H9 (cell line): ENCODE measurements around the gene DAPL1. TPM values are rescaled to one million over a fixed set of nuclear protein-coding genes. Genes with fewer than 3 reads are reported as not detected.

Source experiments
- DNase-seq: peaks from one replicate; pipeline ENCODE4 v3.0.0-alpha.2; 2017
- H2AFZ ChIP-seq: one replicate; pipeline ENCODE4 v1.6.1; 2013; ENCODE audit warnings: mild to moderate bottlenecking, low read length, control low read depth, moderate library complexity
- H2AK5ac ChIP-seq: 2 replicates; pipeline ENCODE4 v1.6.1; 2013; ENCODE audit warnings: low read length, control low read depth, mixed read lengths; ENCODE audit not compliant: insufficient read length
- H2BK120ac ChIP-seq: one replicate; pipeline ENCODE4 v1.6.1; 2013; ENCODE audit warnings: low read depth, mild to moderate bottlenecking, low read length, control low read depth, inconsistent platforms; ENCODE audit not compliant: poor library complexity, severe bottlenecking
- H2BK12ac ChIP-seq: 2 replicates; pipeline ENCODE4 v1.6.1; 2013; ENCODE audit warnings: low read length, control low read depth, mixed read lengths, low read depth; ENCODE audit not compliant: insufficient read length
- H2BK15ac ChIP-seq: 2 replicates; pipeline ENCODE4 v1.6.1; 2013; ENCODE audit warnings: low read depth, low read length, control low read depth
- H2BK20ac ChIP-seq: one replicate; pipeline ENCODE4 v1.6.1; 2013; ENCODE audit warnings: low read depth, mild to moderate bottlenecking, low read length, control low read depth, inconsistent platforms; ENCODE audit not compliant: poor library complexity, severe bottlenecking
- H2BK5ac ChIP-seq: 2 replicates; pipeline ENCODE4 v1.6.1; 2013; ENCODE audit warnings: low read length, control low read depth, mixed read lengths; ENCODE audit not compliant: insufficient read length
- H3K14ac ChIP-seq: 2 replicates; pipeline ENCODE4 v1.6.1; 2013; ENCODE audit warnings: low read length, control low read depth; ENCODE audit not compliant: insufficient read depth
- H3K18ac ChIP-seq: 2 replicates; pipeline ENCODE4 v1.6.1; 2013; ENCODE audit warnings: low read depth, mild to moderate bottlenecking, mixed read lengths, low read length, control low read depth; ENCODE audit not compliant: insufficient read length
- H3K23ac ChIP-seq: 2 replicates; pipeline ENCODE4 v1.6.1; 2013; ENCODE audit warnings: low read length, control low read depth, mixed read lengths, low read depth; ENCODE audit not compliant: insufficient read length
- H3K23me2 ChIP-seq: 2 replicates; pipeline ENCODE4 v1.6.1; 2013; ENCODE audit warnings: low read depth, mild to moderate bottlenecking, mixed read lengths, low read length, control low read depth; ENCODE audit not compliant: insufficient read length, poor library complexity, severe bottlenecking
- H3K27ac ChIP-seq: 2 replicates; pipeline ENCODE4 v1.5.1; 2013; ENCODE audit warnings: low read length, control low read depth, mixed read lengths, low read depth; ENCODE audit not compliant: insufficient read length
- H3K27me3 ChIP-seq: 2 replicates; pipeline ENCODE4 v1.6.1; 2013; ENCODE audit warnings: low read length, control low read depth, inconsistent platforms; ENCODE audit not compliant: insufficient read depth
- H3K4ac ChIP-seq: 2 replicates; pipeline ENCODE4 v1.6.1; 2013; ENCODE audit warnings: low read depth, mild to moderate bottlenecking, control low read depth, inconsistent platforms, low read length, moderate library complexity
- H3K4me1 ChIP-seq: 2 replicates; pipeline ENCODE4 v1.6.1; 2013; ENCODE audit warnings: low read length, control low read depth, inconsistent platforms; ENCODE audit not compliant: insufficient read depth
- H3K4me2 ChIP-seq: 2 replicates; pipeline ENCODE4 v1.6.1; 2013; ENCODE audit warnings: low read length, control low read depth, mixed read lengths; ENCODE audit not compliant: insufficient read length, insufficient read depth
- H3K56ac ChIP-seq: 2 replicates; pipeline ENCODE4 v1.6.1; 2013; ENCODE audit warnings: low read depth, mild to moderate bottlenecking, mixed read lengths, low read length, control low read depth; ENCODE audit not compliant: insufficient read length
- H3K79me1 ChIP-seq: 2 replicates; pipeline ENCODE4 v1.6.1; 2013; ENCODE audit warnings: low read depth, mild to moderate bottlenecking, moderate library complexity, low read length, control low read depth, inconsistent platforms; ENCODE audit not compliant: insufficient read depth, poor library complexity, severe bottlenecking
- H3K79me2 ChIP-seq: 2 replicates; pipeline ENCODE4 v1.6.1; 2013; ENCODE audit warnings: low read length, control low read depth, inconsistent platforms; ENCODE audit not compliant: insufficient read depth
- H3K9ac ChIP-seq: 2 replicates; pipeline ENCODE4 v1.6.1; 2013; ENCODE audit warnings: low read length, control low read depth, mixed read lengths; ENCODE audit not compliant: insufficient read length; ENCODE audit errors: extremely low read depth
- H3K9me3 ChIP-seq: one replicate; pipeline ENCODE4 v1.6.1; 2013; ENCODE audit warnings: low read depth, low read length, inconsistent platforms; ENCODE audit not compliant: control insufficient read depth
- H3T11ph ChIP-seq: one replicate; pipeline ENCODE4 v1.6.1; 2013; ENCODE audit warnings: mild to moderate bottlenecking, low read length, control low read depth, inconsistent platforms
- H4K20me1 ChIP-seq: one replicate; pipeline ENCODE4 v1.6.1; 2013; ENCODE audit not compliant: control insufficient read depth, insufficient read length, insufficient read depth
- H4K5ac ChIP-seq: 2 replicates; pipeline ENCODE4 v1.6.1; 2013; ENCODE audit warnings: low read depth, mild to moderate bottlenecking, mixed read lengths, low read length, control low read depth; ENCODE audit not compliant: insufficient read length
- H4K8ac ChIP-seq: replicated peaks from 2 replicates; pipeline ENCODE4 v1.6.1; 2013; ENCODE audit warnings: low read length, control low read depth, mixed read lengths, low read depth; ENCODE audit not compliant: insufficient read length
- H4K91ac ChIP-seq: 2 replicates; pipeline ENCODE4 v1.6.1; 2013; ENCODE audit warnings: low read depth, mild to moderate bottlenecking, moderate library complexity, mixed read lengths, low read length, control low read depth; ENCODE audit not compliant: insufficient read length
- H3K27ac Mint-ChIP-seq, 3 experiments: 2 replicates in 2 of 3; 3 replicates in 1 of 3; pipeline ENCODE4 v1.8.0; 2020 to 2021; ENCODE audit warnings: mixed read lengths in 3 of 3, mild to moderate bottlenecking in 1 of 3, moderate library complexity in 1 of 3
- H3K27me3 Mint-ChIP-seq: 2 replicates; pipeline ENCODE4 v1.8.0; 2021; ENCODE audit warnings: low read depth, mild to moderate bottlenecking, moderate library complexity, mixed read lengths
- H3K36me3 Mint-ChIP-seq, 3 experiments: 2 replicates in 2 of 3; 3 replicates in 1 of 3; pipeline ENCODE4 v1.8.0; 2020 to 2021; ENCODE audit warnings: low read depth in 3 of 3, mixed read lengths in 3 of 3; ENCODE audit not compliant: insufficient read depth in 1 of 3
- H3K4me1 Mint-ChIP-seq, 2 experiments: 2 replicates each; pipeline ENCODE4 v1.8.0; 2020; ENCODE audit warnings: mixed read lengths in 2 of 2
- H3K4me3 Mint-ChIP-seq, 2 experiments: 2 replicates in 1 of 2; 3 replicates in 1 of 2; pipeline ENCODE4 v1.8.0; 2020 to 2021; ENCODE audit warnings: mild to moderate bottlenecking in 2 of 2, mixed read lengths in 2 of 2, moderate library complexity in 1 of 2
- H3K9me3 Mint-ChIP-seq, 2 experiments: 2 replicates in 1 of 2; 3 replicates in 1 of 2; pipeline ENCODE4 v1.8.0; 2020; ENCODE audit warnings: mild to moderate bottlenecking in 2 of 2, mixed read lengths in 2 of 2, moderate library complexity in 1 of 2
- WGBS: extraction: QIAGEN DNeasy Blood & Tissue Kit; methylation state at CpG from one replicate; pipeline ENCODE4 v1.1.7; 2013; ENCODE audit warnings: missing lambda C conversion rate, low lambda C conversion rate, mixed read lengths; ENCODE audit not compliant: insufficient read length; ENCODE audit errors: extremely low coverage; 5-methylcytosine and 5-hydroxymethylcytosine counted together
- total RNA-seq: library from RNA; stranded (reverse); gene quantifications from 2 replicates; pipeline ENCODE4 v1.2.1, GENCODE V29; 2021
- TF ChIP-seq, protein P1 (sequence below): fragments of 200-600 bp; sonication (generic); conservative IDR thresholded peaks from 3 replicates; pipeline ENCODE4 v1.8.0; 2021; ENCODE audit warnings: antibody characterized with exemption, mild to moderate bottlenecking

DAPL1 gene
- total RNA-seq, 1 experiment from 2014 or later = not detected

GRCh38 chr2:158781353-158781961, 13.7 kb upstream of the DAPL1 start:
- Histone ChIP-seq H2AFZ (no peak overlapping the region), H3K14ac (no peak overlapping the region), H3K23me2 (no peaks in the 10 kb centered on the region), H3K18ac (peak overlapping the region; percentile 7), H4K91ac (no peak overlapping the region), H2BK20ac (no peak overlapping the region), H2BK12ac (no peak overlapping the region), H2BK5ac (no peak overlapping the region), H2BK15ac (no peak overlapping the region), H4K20me1 (no peaks in the 10 kb centered on the region), H3K4me2 (no peak overlapping the region), H3T11ph (no peak overlapping the region), H2AK5ac (no peak overlapping the region), H4K5ac (no peak overlapping the region), H3K27ac (no peak overlapping the region), H3K79me1 (no peaks in the 10 kb centered on the region), H3K9ac (no peak overlapping the region), H3K27me3 (no peaks in the 10 kb centered on the region), H3K9me3 (no peaks in the 10 kb centered on the region), H3K4ac (no peak overlapping the region), H3K56ac (no peak overlapping the region), H4K8ac (no peak overlapping the region), H3K4me1 (peaks cover 6% of the 10 kb centered on the region), H3K23ac (no peak overlapping the region), H3K79me2 (no peaks in the 10 kb centered on the region), H2BK120ac (no peak overlapping the region)
- Mint-ChIP-seq H3K27me3 (no peaks in the 10 kb centered on the region), H3K4me3 (no peak overlapping the region), H3K27ac (0 out of 7 replicates have a peak overlapping the region, but pooled peaks of 1 of the 3 experiments have one; percentile 7), H3K36me3 (no peaks in the 10 kb centered on the region), H3K9me3 (no peaks in the 10 kb centered on the region; a peak in 1 of 5 replicates), H3K4me1 (peaks cover 11 to 12% of the 10 kb centered on the region in 2 experiments)
- no peak for DNase-seq
- TF ChIP-seq, protein P1, sequence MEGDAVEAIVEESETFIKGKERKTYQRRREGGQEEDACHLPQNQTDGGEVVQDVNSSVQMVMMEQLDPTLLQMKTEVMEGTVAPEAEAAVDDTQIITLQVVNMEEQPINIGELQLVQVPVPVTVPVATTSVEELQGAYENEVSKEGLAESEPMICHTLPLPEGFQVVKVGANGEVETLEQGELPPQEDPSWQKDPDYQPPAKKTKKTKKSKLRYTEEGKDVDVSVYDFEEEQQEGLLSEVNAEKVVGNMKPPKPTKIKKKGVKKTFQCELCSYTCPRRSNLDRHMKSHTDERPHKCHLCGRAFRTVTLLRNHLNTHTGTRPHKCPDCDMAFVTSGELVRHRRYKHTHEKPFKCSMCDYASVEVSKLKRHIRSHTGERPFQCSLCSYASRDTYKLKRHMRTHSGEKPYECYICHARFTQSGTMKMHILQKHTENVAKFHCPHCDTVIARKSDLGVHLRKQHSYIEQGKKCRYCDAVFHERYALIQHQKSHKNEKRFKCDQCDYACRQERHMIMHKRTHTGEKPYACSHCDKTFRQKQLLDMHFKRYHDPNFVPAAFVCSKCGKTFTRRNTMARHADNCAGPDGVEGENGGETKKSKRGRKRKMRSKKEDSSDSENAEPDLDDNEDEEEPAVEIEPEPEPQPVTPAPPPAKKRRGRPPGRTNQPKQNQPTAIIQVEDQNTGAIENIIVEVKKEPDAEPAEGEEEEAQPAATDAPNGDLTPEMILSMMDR = no peak
- no CpG with 5 or more reads among the region's 4 CpGs for WGBS
